Left colon (tissue), 2 donors: Measurements from ENCODE around the gene FABP3. TPM values are rescaled to one million over a fixed set of nuclear protein-coding genes. Genes with fewer than 3 reads are reported as not detected.
A peak's percentile ranks its signal among the peaks of the same experiment; 100 is the strongest.
"Not testable (repeated sequence)": the region's sequence is repeated elsewhere in the genome, so short reads cannot be mapped to it uniquely, and the experiment has no call there.

Source experiments
- ATAC-seq: fragments of 200-7000 bp; cut with Tn5 transposase; one replicate; pipeline ENCODE4 v1.9.1; 2020; ENCODE audit warnings: mild to moderate bottlenecking, moderate library complexity
- DNase-seq, 2 donors: peaks; one replicate each; pipeline ENCODE4 v3.0.0-alpha.2; 2020
- intact Hi-C, 2 donors: fragments of 100-400 bp; cut with DNase I in 1 of 2; cut with micrococcal nuclease in 1 of 2; formaldehyde crosslinking; loops; one replicate each; pipeline versions ENCODE4 v1.11.2 to v1.14.0; 2022; cut with DNase I, micrococcal nuclease
- total RNA-seq, 2 donors: library from RNA; stranded (reverse); fragmentation: NEBNext Ultra II Directional; extraction: Animal tissue kit (Norgen Biotek cat#: 25700); gene quantifications; one replicate each; pipeline ENCODE4 v1.2.1, GENCODE V29; 2021
- donor health status: DM: no; HTN: no; CAD: no.
- donor health status: DM: yes; HTN: yes; CAD: no.

The FABP3 gene
- total RNA-seq, 2 donors from 2014 or later, result 1.9 to 4.8 TPM

- intact Hi-C loops, result no loop called here
- DNase-seq (no peak), ATAC-seq (no peak)
Measured at GRCh38 chr1:31401241-31401640, 28.4 kb upstream of the FABP3 start.

- DNase-seq (no peak), ATAC-seq (no peak)
- intact Hi-C loops, result no loop called here
Measured at GRCh38 chr1:31400393-31400792, 27.5 kb upstream of the FABP3 start.

- intact Hi-C loops, result loop anchor here in 1 of 2 donors (10.0 kb wide), 1 partner anchor 145 kb away; no protein-coding TSS in a partner anchor
- ATAC-seq, result no peak
- no peak for DNase-seq
Measured at GRCh38 chr1:31399976-31400375, 27.1 kb upstream of the FABP3 start.

- no peak for DNase-seq
- intact Hi-C loops, result loop anchor here in 1 of 2 donors (10.0 kb wide), 1 partner anchor 147 kb away; no protein-coding TSS in a partner anchor
- no peak for ATAC-seq
Measured at GRCh38 chr1:31398246-31398645, 25.4 kb upstream of the FABP3 start.

GRCh38 chr1:31397360-31398095, 24.7 kb upstream of the FABP3 start:
- ATAC-seq (no peak), DNase-seq (no peak)
- intact Hi-C loops, result loop anchor here in 1 of 2 donors (10.0 kb wide), 1 partner anchor 147 kb away; no protein-coding TSS in a partner anchor

GRCh38 chr1:31396633-31397351, 23.9 kb upstream of the FABP3 start:
- no peak for DNase-seq
- no peak for ATAC-seq
- intact Hi-C loops, result loop anchor here in 1 of 2 donors (10.0 kb wide), 1 partner anchor 148 kb away; no protein-coding TSS in a partner anchor

GRCh38 chr1:31394584-31395193, 21.8 kb upstream of the FABP3 start:
- intact Hi-C loops, result loop anchor here in 1 of 2 donors (10.0 kb wide), 1 partner anchor 150 kb away; no protein-coding TSS in a partner anchor
- ATAC-seq (peak; percentile 83), DNase-seq (peak; percentile 88 to 95)

GRCh38 chr1:31393463-31393862, 20.6 kb upstream of the FABP3 start:
- DNase-seq (no peak), ATAC-seq (no peak)
- intact Hi-C loops, result loop anchor here in 1 of 2 donors (10.0 kb wide), 1 partner anchor 151 kb away; no protein-coding TSS in a partner anchor

GRCh38 chr1:31390071-31390470, 17.2 kb upstream of the FABP3 start:
- ATAC-seq (peak; percentile 90), DNase-seq (peak; percentile 83 to 90)
- intact Hi-C loops, result loop anchor here in 1 of 2 donors (10.0 kb wide), 1 partner anchor 155 kb away; no protein-coding TSS in a partner anchor

- intact Hi-C loops, result loop anchor here in 1 of 2 donors (10.0 kb wide), 1 partner anchor 155 kb away; no protein-coding TSS in a partner anchor
- ATAC-seq (peak; percentile 14), DNase-seq (no peak)
Measured at GRCh38 chr1:31389616-31390015, 16.7 kb upstream of the FABP3 start.

GRCh38 chr1:31387612-31388011, 14.7 kb upstream of the FABP3 start:
- intact Hi-C loops, result no loop called here
- ATAC-seq, result no peak
- no peak for DNase-seq

- ATAC-seq, intact Hi-C loops: not testable (repeated sequence)
Measured at GRCh38 chr1:31386576-31387243, 13.8 kb upstream of the FABP3 start.

GRCh38 chr1:31383967-31384366, 11.1 kb upstream of the FABP3 start:
- DNase-seq (peak in 1 of 2 donors; percentile 30), ATAC-seq (peak; percentile 73)
- intact Hi-C loops, result no loop called here

More at GRCh38 chr1:31386576-31387243, 13.8 kb upstream of the FABP3 start:
- DNase-seq, result not testable (repeated sequence)

GRCh38 chr1:31382379-31382989, 9.6 kb upstream of the FABP3 start:
- DNase-seq (no peak), ATAC-seq (no peak)
- intact Hi-C loops, result no loop called here

- DNase-seq (peak; percentile 53 to 69), ATAC-seq (peak; percentile 72)
- intact Hi-C loops, result no loop called here
Measured at GRCh38 chr1:31381394-31382294, 8.8 kb upstream of the FABP3 start.

- no peak for DNase-seq
- ATAC-seq, result no peak
- intact Hi-C loops, result no loop called here
Measured at GRCh38 chr1:31380181-31380580, 7.3 kb upstream of the FABP3 start.

- DNase-seq (no peak), ATAC-seq (no peak)
- intact Hi-C loops, result no loop called here
Measured at GRCh38 chr1:31378001-31378400, 5.1 kb upstream of the FABP3 start.
